ENCODE data around the gene MGAT3. TPM values are rescaled to one million over a fixed set of nuclear protein-coding genes. Genes with fewer than 3 reads are reported as not detected.

The MGAT3 gene
- total and polyA plus RNA-seq, 9 of the 15 experiments (the other 6 are each of a cell fraction or from before 2014, with no cell fraction given) = 0.10 to 11.5 (median 4.6) TPM

GRCh38 chr22:39532215-39533073 is 75.6 kb downstream of the MGAT3 start, which contains the start of gene RPS19BP1 (continued):
- TF ChIP-seq SIX5 (IDR thresholded peaks at IDR 0.05; ENCODE audit: borderline replicate concordance in 1 of 2, insufficient read depth in 1 of 2, low read depth in 1 of 2, low read length in 2 of 2) = no peak
- TF ChIP-seq NR4A1 (CRISPR knock-in tag; IDR thresholded peaks at IDR 0.05) = no peak
- no peak for TF ChIP-seq NR4A1 (tag; IDR thresholded peaks at IDR 0.05)
- no peak for TF ChIP-seq SRSF1 (IDR thresholded peaks at IDR 0.05; ENCODE audit: low read depth, low read length)
- TF ChIP-seq ILK (tag; IDR thresholded peaks at IDR 0.05; ENCODE audit: borderline replicate concordance, low read depth) = no peak
- TF ChIP-seq PREB (CRISPR knock-in tag; IDR thresholded peaks at IDR 0.05) = no peak
- TF ChIP-seq PTTG1 (tag; IDR thresholded peaks at IDR 0.05; ENCODE audit: low read depth) = no peak
- TF ChIP-seq COPS2 (conservative IDR thresholded peaks at IDR 0.05) = no peak
- no peak for TF ChIP-seq THRAP3 (IDR thresholded peaks at IDR 0.05; ENCODE audit: borderline replicate concordance)
- TF ChIP-seq, protein P1, sequence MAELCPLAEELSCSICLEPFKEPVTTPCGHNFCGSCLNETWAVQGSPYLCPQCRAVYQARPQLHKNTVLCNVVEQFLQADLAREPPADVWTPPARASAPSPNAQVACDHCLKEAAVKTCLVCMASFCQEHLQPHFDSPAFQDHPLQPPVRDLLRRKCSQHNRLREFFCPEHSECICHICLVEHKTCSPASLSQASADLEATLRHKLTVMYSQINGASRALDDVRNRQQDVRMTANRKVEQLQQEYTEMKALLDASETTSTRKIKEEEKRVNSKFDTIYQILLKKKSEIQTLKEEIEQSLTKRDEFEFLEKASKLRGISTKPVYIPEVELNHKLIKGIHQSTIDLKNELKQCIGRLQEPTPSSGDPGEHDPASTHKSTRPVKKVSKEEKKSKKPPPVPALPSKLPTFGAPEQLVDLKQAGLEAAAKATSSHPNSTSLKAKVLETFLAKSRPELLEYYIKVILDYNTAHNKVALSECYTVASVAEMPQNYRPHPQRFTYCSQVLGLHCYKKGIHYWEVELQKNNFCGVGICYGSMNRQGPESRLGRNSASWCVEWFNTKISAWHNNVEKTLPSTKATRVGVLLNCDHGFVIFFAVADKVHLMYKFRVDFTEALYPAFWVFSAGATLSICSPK (IDR thresholded peaks at IDR 0.05; ENCODE audit: borderline replicate concordance) = no peak
- TF ChIP-seq SMARCB1 (IDR thresholded peaks at IDR 0.05; ENCODE audit: insufficient read length, low read depth) = no peak
- TF ChIP-seq, protein P2, sequence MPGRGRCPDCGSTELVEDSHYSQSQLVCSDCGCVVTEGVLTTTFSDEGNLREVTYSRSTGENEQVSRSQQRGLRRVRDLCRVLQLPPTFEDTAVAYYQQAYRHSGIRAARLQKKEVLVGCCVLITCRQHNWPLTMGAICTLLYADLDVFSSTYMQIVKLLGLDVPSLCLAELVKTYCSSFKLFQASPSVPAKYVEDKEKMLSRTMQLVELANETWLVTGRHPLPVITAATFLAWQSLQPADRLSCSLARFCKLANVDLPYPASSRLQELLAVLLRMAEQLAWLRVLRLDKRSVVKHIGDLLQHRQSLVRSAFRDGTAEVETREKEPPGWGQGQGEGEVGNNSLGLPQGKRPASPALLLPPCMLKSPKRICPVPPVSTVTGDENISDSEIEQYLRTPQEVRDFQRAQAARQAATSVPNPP (IDR thresholded peaks at IDR 0.05; ENCODE audit: borderline replicate concordance, insufficient read depth, insufficient read length) = no peak
- no peak for TF ChIP-seq BMI1 (IDR thresholded peaks at IDR 0.05; ENCODE audit: low read length)
- TF ChIP-seq PHB (CRISPR knock-in tag; IDR thresholded peaks at IDR 0.05) = no peak
- peak; percentile 20; the same call in 1 of the 2 replicates for TF ChIP-seq SOX6 (IDR thresholded peaks at IDR 0.05)
- TF ChIP-seq ZSCAN32 (CRISPR knock-in tag; IDR thresholded peaks at IDR 0.05) = no peak
- no peak for TF ChIP-seq CTCF (IDR thresholded peaks at IDR 0.05 in 2 of 3, conservative IDR thresholded peaks at IDR 0.05 in 1 of 3; ENCODE audit: insufficient read depth in 2 of 3, low read depth in 1 of 3, low read length in 3 of 3)
- TF ChIP-seq SP2 (IDR thresholded peaks at IDR 0.05; ENCODE audit: extremely low read depth, low read depth, low read length, poor library complexity, severe bottlenecking) = peak; percentile 48
- no peak for TF ChIP-seq RBM14 (IDR thresholded peaks at IDR 0.05; ENCODE audit: borderline replicate concordance, insufficient read depth, low read depth, low read length)
- TF ChIP-seq OTX1 (CRISPR knock-in tag; IDR thresholded peaks at IDR 0.05) = 0 out of 2 replicates have a peak, but pooled peaks have one; percentile 13
- TF ChIP-seq SMAD3 (CRISPR knock-in tag; conservative IDR thresholded peaks at IDR 0.05) = no peak
- no peak for TF ChIP-seq KLF6 (CRISPR knock-in tag; IDR thresholded peaks at IDR 0.05; ENCODE audit: borderline replicate concordance)
